HL-60 (cell line): ENCODE measurements around the gene HACD2.

Experiments
- GABPA ChIP-seq: IDR thresholded peaks from 2 replicates; pipeline ENCODE4 v1.6.1; 2012; ENCODE audit warnings: low read depth
- POLR2AphosphoS5 ChIP-seq: IDR thresholded peaks from 2 replicates; pipeline ENCODE4 v1.6.1; 2012; ENCODE audit warnings: low read depth
- TF ChIP-seq, protein P1 (sequence below): IDR thresholded peaks from one replicate; pipeline ENCODE4 v1.5.1; 2011; ENCODE audit warnings: low read length, control low read depth, inconsistent platforms; ENCODE audit not compliant: insufficient read depth
- TF ChIP-seq, protein P2 (sequence below): IDR thresholded peaks from 2 replicates; pipeline ENCODE4 v1.6.1; 2012; ENCODE audit warnings: low read depth; ENCODE audit not compliant: insufficient replicate concordance

DNA sequence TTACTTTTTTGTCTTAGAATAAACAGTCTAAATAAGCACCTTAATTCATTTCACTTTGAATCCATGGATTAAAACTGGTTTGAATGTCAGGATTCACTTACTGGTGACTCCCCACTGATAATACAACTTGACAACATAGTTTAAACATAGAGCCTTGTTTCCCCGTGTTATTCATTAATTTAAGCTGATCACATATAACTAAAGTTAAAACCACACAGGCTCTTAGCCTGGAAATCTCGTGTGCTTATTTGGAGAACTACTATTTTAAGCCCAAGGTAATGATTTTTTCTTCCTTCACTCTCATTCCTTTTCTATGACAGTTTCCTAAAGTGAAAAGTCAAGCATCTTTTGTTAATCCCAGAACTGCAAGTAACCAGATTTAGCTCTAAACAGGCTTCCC is 64.2 kb downstream of the HACD2 start:
- TF ChIP-seq, protein P1, sequence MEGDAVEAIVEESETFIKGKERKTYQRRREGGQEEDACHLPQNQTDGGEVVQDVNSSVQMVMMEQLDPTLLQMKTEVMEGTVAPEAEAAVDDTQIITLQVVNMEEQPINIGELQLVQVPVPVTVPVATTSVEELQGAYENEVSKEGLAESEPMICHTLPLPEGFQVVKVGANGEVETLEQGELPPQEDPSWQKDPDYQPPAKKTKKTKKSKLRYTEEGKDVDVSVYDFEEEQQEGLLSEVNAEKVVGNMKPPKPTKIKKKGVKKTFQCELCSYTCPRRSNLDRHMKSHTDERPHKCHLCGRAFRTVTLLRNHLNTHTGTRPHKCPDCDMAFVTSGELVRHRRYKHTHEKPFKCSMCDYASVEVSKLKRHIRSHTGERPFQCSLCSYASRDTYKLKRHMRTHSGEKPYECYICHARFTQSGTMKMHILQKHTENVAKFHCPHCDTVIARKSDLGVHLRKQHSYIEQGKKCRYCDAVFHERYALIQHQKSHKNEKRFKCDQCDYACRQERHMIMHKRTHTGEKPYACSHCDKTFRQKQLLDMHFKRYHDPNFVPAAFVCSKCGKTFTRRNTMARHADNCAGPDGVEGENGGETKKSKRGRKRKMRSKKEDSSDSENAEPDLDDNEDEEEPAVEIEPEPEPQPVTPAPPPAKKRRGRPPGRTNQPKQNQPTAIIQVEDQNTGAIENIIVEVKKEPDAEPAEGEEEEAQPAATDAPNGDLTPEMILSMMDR = no peak
- TF ChIP-seq POLR2AphosphoS5 (no peak), GABPA (no peak)
- TF ChIP-seq, protein P2, sequence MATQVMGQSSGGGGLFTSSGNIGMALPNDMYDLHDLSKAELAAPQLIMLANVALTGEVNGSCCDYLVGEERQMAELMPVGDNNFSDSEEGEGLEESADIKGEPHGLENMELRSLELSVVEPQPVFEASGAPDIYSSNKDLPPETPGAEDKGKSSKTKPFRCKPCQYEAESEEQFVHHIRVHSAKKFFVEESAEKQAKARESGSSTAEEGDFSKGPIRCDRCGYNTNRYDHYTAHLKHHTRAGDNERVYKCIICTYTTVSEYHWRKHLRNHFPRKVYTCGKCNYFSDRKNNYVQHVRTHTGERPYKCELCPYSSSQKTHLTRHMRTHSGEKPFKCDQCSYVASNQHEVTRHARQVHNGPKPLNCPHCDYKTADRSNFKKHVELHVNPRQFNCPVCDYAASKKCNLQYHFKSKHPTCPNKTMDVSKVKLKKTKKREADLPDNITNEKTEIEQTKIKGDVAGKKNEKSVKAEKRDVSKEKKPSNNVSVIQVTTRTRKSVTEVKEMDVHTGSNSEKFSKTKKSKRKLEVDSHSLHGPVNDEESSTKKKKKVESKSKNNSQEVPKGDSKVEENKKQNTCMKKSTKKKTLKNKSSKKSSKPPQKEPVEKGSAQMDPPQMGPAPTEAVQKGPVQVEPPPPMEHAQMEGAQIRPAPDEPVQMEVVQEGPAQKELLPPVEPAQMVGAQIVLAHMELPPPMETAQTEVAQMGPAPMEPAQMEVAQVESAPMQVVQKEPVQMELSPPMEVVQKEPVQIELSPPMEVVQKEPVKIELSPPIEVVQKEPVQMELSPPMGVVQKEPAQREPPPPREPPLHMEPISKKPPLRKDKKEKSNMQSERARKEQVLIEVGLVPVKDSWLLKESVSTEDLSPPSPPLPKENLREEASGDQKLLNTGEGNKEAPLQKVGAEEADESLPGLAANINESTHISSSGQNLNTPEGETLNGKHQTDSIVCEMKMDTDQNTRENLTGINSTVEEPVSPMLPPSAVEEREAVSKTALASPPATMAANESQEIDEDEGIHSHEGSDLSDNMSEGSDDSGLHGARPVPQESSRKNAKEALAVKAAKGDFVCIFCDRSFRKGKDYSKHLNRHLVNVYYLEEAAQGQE = no peak
